Hepatocyte (in vitro differentiated cells): ENCODE measurements around the gene CDH26.
"Not testable (repeated sequence)": the region's sequence is repeated elsewhere in the genome, so short reads cannot be mapped to it uniquely, and the experiment has no call there.

Experiments used
- CTCF ChIP-seq: fragments of 200-600 bp; sonication (generic); IDR thresholded peaks from 2 replicates; pipeline ENCODE4 v1.5.1; 2016; ENCODE audit warnings: antibody characterized with exemption, mild to moderate bottlenecking; ENCODE audit not compliant: poor library complexity
- EZH2 ChIP-seq: fragments of 200-600 bp; sonication (generic); IDR thresholded peaks from 2 replicates; pipeline ENCODE4 v1.6.1; 2016; ENCODE audit warnings: antibody characterized with exemption, mild to moderate bottlenecking, borderline replicate concordance
- EZH2phosphoT487 ChIP-seq: fragments of 200-600 bp; sonication (generic); IDR thresholded peaks from one replicate; pipeline ENCODE4 v1.6.1; 2018; ENCODE audit warnings: antibody characterized with exemption, mild to moderate bottlenecking, low read depth, moderate library complexity; ENCODE audit not compliant: unreplicated experiment, severe bottlenecking

- TF ChIP-seq CTCF, EZH2, EZH2phosphoT487: not testable (repeated sequence)
Measured at GRCh38 chr20:60041436-60042165, 83.4 kb downstream of the CDH26 start.
